Mesendoderm (in vitro differentiated cells): ENCODE measurements around the gene BANK1.

Source experiments
- DNase-seq: peaks from one replicate; pipeline ENCODE4 v3.0.0; 2013
- H2AK5ac ChIP-seq: 2 replicates; pipeline ENCODE4 v1.6.1; 2013; ENCODE audit warnings: low read length, inconsistent platforms
- H2BK120ac ChIP-seq: 2 replicates; pipeline ENCODE4 v1.6.1; 2013; ENCODE audit warnings: low read depth, mild to moderate bottlenecking, low read length, moderate library complexity, mixed read lengths
- H2BK15ac ChIP-seq: replicated peaks from 2 replicates; pipeline ENCODE4 v1.6.1; 2013; ENCODE audit warnings: low read depth, mild to moderate bottlenecking, moderate library complexity
- H2BK5ac ChIP-seq: 2 replicates; pipeline ENCODE4 v1.6.1; 2013; ENCODE audit warnings: low read length, inconsistent platforms
- H3K18ac ChIP-seq: 2 replicates; pipeline ENCODE4 v1.6.1; 2013; ENCODE audit warnings: mild to moderate bottlenecking, low read length, mixed read lengths
- H3K23ac ChIP-seq: one replicate; pipeline ENCODE4 v1.6.1; 2013; ENCODE audit warnings: low read length
- H3K27ac ChIP-seq: 2 replicates; pipeline ENCODE4 v1.5.1; 2013; ENCODE audit warnings: low read depth, mild to moderate bottlenecking, inconsistent platforms, low read length, moderate library complexity
- H3K27me3 ChIP-seq: 2 replicates; pipeline ENCODE4 v1.6.1; 2013; ENCODE audit warnings: low read length, control low read depth, mild to moderate bottlenecking, inconsistent platforms; ENCODE audit not compliant: insufficient read depth, poor library complexity
- H3K36me3 ChIP-seq: 2 replicates; pipeline ENCODE4 v1.6.1; 2013; ENCODE audit warnings: low read length, inconsistent platforms; ENCODE audit not compliant: control insufficient read depth, insufficient read depth
- H3K4ac ChIP-seq: one replicate; pipeline ENCODE4 v1.6.1; 2013; ENCODE audit warnings: low read depth, mild to moderate bottlenecking, low read length, moderate library complexity
- H3K4me1 ChIP-seq: 2 replicates; pipeline ENCODE4 v1.6.1; 2013; ENCODE audit warnings: low read depth, low read length, inconsistent platforms; ENCODE audit not compliant: control insufficient read depth
- H3K4me2 ChIP-seq: 2 replicates; pipeline ENCODE4 v1.6.1; 2013; ENCODE audit warnings: low read length
- H3K4me3 ChIP-seq: 2 replicates; pipeline ENCODE4 v1.5.1; 2013; ENCODE audit warnings: mild to moderate bottlenecking, low read length
- H3K56ac ChIP-seq: one replicate; pipeline ENCODE4 v1.6.1; 2013; ENCODE audit warnings: low read length
- H3K79me1 ChIP-seq: 2 replicates; pipeline ENCODE4 v1.6.1; 2013; ENCODE audit warnings: low read length, inconsistent platforms
- H3K79me2 ChIP-seq: 2 replicates; pipeline ENCODE4 v1.6.1; 2013; ENCODE audit warnings: mild to moderate bottlenecking, low read length; ENCODE audit not compliant: control insufficient read depth, insufficient read depth
- H3K9ac ChIP-seq: 2 replicates; pipeline ENCODE4 v1.6.1; 2013; ENCODE audit warnings: low read length, inconsistent platforms
- H4K5ac ChIP-seq: one replicate; pipeline ENCODE4 v1.6.1; 2013; ENCODE audit warnings: low read length
- H4K8ac ChIP-seq: one replicate; pipeline ENCODE4 v1.6.1; 2013; ENCODE audit warnings: low read depth, mild to moderate bottlenecking, control low read depth, low read length, moderate library complexity
- WGBS: extraction: QIAGEN DNeasy Blood & Tissue Kit; methylation state at CpG from one replicate; pipeline ENCODE4 v1.1.7; 2013; ENCODE audit warnings: low lambda C conversion rate, missing lambda C conversion rate; ENCODE audit not compliant: insufficient coverage; ENCODE audit errors: extremely low coverage; 5-methylcytosine and 5-hydroxymethylcytosine counted together

BANK1 gene

DNA sequence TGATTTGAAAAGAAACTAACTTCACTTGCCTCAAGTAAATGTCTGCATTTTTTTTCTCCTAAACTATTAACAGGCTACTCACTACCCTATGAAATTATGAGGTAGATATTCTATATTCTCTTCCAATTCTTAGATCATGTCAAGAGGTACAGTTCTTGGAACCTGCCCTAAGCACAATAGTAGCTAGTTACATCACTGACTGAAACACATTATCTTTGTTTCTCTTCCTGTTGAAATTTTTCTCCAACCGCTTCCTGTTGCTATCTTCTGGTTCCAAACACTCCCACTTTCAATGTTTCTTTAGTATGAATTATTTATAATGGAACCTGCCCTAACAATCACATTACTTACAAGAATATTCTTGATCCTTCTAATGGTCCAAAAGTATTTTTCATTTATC, 5.0 kb upstream of the BANK1 start:
- Histone ChIP-seq H4K8ac (no peak overlapping the region), H3K79me1 (no peaks in the 10 kb centered on the region), H3K56ac (no peak overlapping the region), H3K4me2 (no peak overlapping the region), H3K4ac (no peak overlapping the region), H2BK5ac (no peak overlapping the region), H3K27me3 (no peaks in the 10 kb centered on the region), H3K4me1 (no peaks in the 10 kb centered on the region), H3K23ac (no peak overlapping the region), H3K27ac (no peak overlapping the region), H2BK120ac (no peak overlapping the region), H2BK15ac (no peak overlapping the region), H3K4me3 (no peak overlapping the region), H3K79me2 (no peaks in the 10 kb centered on the region), H3K9ac (no peak overlapping the region), H2AK5ac (no peak overlapping the region), H3K36me3 (no peaks in the 10 kb centered on the region), H3K18ac (no peak overlapping the region), H4K5ac (no peak overlapping the region)
- no peak for DNase-seq
- WGBS = no CpG with 5 or more reads among the region's 1 CpG

DNA sequence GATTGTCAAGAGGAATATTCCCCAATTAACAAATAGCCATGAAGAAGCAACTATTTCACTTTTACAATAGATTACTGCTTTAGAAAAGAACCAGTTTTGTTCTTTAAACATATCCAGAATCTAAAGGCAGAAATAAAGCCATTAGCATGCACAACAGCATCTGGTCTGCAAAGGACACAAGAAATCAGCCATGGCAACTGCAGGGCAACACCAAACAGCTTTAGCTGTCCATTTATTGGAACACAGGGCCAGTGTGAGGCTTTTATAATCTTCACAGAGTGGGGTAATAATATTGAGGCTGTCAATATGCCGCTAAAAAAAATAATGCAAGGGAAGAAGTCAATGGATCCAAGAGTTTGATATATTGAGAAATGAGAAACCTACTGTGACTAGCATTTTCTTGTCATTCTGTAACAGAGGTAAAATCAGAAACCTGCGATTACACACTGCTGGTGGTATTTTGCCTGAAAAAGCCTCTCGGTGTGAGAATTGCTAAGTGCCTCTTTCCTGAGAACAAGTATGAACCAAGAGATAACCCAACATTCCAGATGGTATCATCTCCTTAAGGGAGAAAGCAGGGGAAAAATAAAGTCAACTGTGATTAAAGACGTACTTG, 2.7 kb upstream of the BANK1 start:
- peak; percentile 93 for DNase-seq
- Histone ChIP-seq H3K79me2 (no peaks in the 10 kb centered on the region), H3K56ac (no peak overlapping the region), H4K8ac (no peak overlapping the region), H3K23ac (no peak overlapping the region), H3K79me1 (no peaks in the 10 kb centered on the region), H2BK120ac (no peak overlapping the region), H3K4me1 (no peaks in the 10 kb centered on the region), H2BK5ac (no peak overlapping the region), H3K9ac (no peak overlapping the region), H2AK5ac (no peak overlapping the region), H3K27ac (peak overlapping the region; percentile 60), H3K27me3 (no peaks in the 10 kb centered on the region), H2BK15ac (peak overlapping the region; percentile 36), H3K36me3 (no peaks in the 10 kb centered on the region), H3K4ac (peak overlapping the region; percentile 86), H3K4me2 (no peak overlapping the region), H3K4me3 (no peak overlapping the region), H3K18ac (peak overlapping the region; percentile 51), H4K5ac (no peak overlapping the region)
- no CpG with 5 or more reads among the region's 4 CpGs for WGBS

DNA sequence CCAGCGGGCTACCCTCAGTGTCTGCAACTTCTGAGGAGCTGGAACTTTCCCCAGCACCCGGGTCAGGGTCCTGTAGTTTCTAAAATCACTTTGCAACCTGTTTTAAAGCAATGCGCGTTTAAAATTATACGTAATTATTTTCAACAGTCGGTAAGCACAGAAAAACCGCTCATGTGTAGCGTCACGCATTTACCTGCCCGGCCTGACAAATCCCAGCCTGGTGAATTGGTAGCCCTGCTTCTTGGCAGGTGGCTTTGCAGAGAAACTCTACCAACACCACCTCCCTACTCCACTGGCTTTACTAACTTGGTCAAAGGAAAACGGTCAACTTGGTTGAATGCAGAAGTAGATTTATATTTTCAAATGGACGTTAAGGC, 640 bp downstream of the BANK1 start:
- H3K27ac ChIP-seq = no peak overlapping the region
- no CpG with 5 or more reads among the region's 12 CpGs for WGBS

DNA sequence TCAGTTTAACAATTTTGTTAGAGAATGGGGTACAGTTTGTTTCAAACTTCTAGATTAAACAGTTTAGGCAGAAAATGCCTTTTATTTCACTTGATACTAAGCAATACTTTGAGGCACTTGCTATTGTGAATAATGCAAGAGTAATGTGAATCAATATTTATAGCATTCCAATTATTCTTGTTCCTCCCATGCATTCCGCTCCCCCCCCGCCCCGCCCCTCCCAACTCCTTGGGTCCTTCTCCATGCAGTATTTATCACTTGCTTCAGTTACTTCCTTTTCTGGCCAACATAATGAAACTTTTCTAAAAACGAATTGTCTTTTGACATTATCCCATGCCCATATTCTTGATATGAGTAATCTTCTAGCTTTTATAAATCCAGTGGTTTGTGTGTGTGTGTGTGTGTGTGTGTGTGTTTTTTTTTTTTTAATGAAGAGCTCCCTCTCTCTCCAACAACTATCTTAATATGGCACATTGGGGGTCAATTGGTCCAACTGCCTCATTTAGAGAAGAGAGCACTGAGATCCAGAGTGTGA, 1.6 kb downstream of the BANK1 start:
- Histone ChIP-seq H3K4me3 (no peak overlapping the region), H2BK120ac (no peak overlapping the region), H2AK5ac (no peak overlapping the region), H3K79me1 (no peaks in the 10 kb centered on the region), H3K56ac (no peak overlapping the region), H4K5ac (no peak overlapping the region), H2BK15ac (no peak overlapping the region), H3K9ac (no peak overlapping the region), H3K79me2 (no peaks in the 10 kb centered on the region), H3K36me3 (no peaks in the 10 kb centered on the region), H3K27ac (no peak overlapping the region), H2BK5ac (no peak overlapping the region), H4K8ac (no peak overlapping the region), H3K4me1 (no peaks in the 10 kb centered on the region), H3K27me3 (no peaks in the 10 kb centered on the region), H3K4ac (no peak overlapping the region), H3K4me2 (no peak overlapping the region), H3K23ac (no peak overlapping the region), H3K18ac (no peak overlapping the region)
- WGBS = no CpG with 5 or more reads among the region's 4 CpGs
- no peak for DNase-seq

More for the DNA sequence above, 640 bp downstream of the BANK1 start:
- peak overlapping the region; percentile 81 for H3K56ac ChIP-seq
- no peak overlapping the region for H2BK15ac ChIP-seq
- H3K27me3 ChIP-seq = no peaks in the 10 kb centered on the region
- peak overlapping the region; percentile 73 for H2BK120ac ChIP-seq
- no peaks in the 10 kb centered on the region for H3K4me1 ChIP-seq
- H3K79me2 ChIP-seq = no peaks in the 10 kb centered on the region
- no peak overlapping the region for H4K5ac ChIP-seq
- no peak overlapping the region for H4K8ac ChIP-seq
- no peaks in the 10 kb centered on the region for H3K36me3 ChIP-seq
- peak overlapping the region; percentile 71 for H3K9ac ChIP-seq
- peak overlapping the region; percentile 42 for H3K4me3 ChIP-seq
- no peaks in the 10 kb centered on the region for H3K79me1 ChIP-seq
- H2AK5ac ChIP-seq = no peak overlapping the region
- peak overlapping the region; percentile 70 for H3K4me2 ChIP-seq
- peak overlapping the region; percentile 100 for H3K18ac ChIP-seq
- DNase-seq = no peak
- H3K23ac ChIP-seq = no peak overlapping the region
- no peak overlapping the region for H2BK5ac ChIP-seq
- H3K4ac ChIP-seq = no peak overlapping the region

DNA sequence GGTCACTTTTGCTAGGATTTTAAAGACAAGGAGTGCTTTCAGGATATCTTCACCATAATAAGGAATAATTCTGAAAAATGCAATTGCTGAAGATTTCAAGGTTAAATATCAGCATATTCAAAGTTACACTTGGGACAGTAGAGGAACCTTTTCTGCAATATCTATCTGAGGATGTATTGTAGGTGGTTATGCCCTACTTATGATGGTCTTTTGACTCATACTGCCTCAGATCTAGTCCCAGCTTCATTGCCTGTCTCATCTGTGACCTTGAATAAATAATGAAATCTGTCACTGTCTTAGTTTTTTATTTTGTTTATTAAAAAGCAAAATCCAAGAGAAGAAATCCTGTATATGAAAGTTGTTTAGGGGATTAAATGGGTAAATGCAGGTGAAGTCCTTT, 2.9 kb downstream of the BANK1 start:
- DNase-seq = no peak
- Histone ChIP-seq H3K27ac (no peak overlapping the region), H3K23ac (no peak overlapping the region), H3K4me3 (no peak overlapping the region), H3K79me2 (no peaks in the 10 kb centered on the region), H3K18ac (no peak overlapping the region), H3K4me2 (no peak overlapping the region), H3K36me3 (no peaks in the 10 kb centered on the region), H4K5ac (no peak overlapping the region), H2AK5ac (no peak overlapping the region), H3K79me1 (no peaks in the 10 kb centered on the region), H3K9ac (no peak overlapping the region), H3K4me1 (no peaks in the 10 kb centered on the region), H3K56ac (no peak overlapping the region), H3K27me3 (no peaks in the 10 kb centered on the region), H2BK120ac (no peak overlapping the region), H4K8ac (no peak overlapping the region), H2BK15ac (no peak overlapping the region), H3K4ac (no peak overlapping the region), H2BK5ac (no peak overlapping the region)

DNA sequence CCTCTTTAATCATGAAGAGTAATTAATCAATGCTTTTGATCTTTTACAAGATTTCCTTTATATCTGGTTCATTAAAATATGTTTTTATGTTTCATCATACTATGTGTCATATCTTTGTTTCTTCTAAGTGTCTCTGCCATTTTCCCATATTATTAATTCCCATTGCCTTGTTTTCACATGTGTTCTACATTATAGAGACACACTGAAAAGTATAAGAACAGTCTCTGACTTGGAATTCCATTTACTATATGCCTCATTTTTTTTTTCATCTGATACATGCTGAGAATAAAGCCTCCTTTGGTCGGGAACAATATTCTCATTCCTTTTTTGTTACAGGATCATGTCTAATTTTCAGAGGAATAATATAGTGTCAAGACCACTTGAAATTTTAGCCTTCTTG, 4.3 kb downstream of the BANK1 start:
- no peak overlapping the region for H2AK5ac ChIP-seq
- WGBS = no CpG with 5 or more reads among the region's 1 CpG
- no peaks in the 10 kb centered on the region for H3K36me3 ChIP-seq
- no peak overlapping the region for H3K4me2 ChIP-seq
- no peaks in the 10 kb centered on the region for H3K79me1 ChIP-seq
- no peak for DNase-seq
- H2BK15ac ChIP-seq = no peak overlapping the region
- no peak overlapping the region for H2BK120ac ChIP-seq
- no peak overlapping the region for H3K4ac ChIP-seq
- H3K4me3 ChIP-seq = no peak overlapping the region
- H3K18ac ChIP-seq = no peak overlapping the region
- H3K9ac ChIP-seq = no peak overlapping the region
- no peak overlapping the region for H3K27ac ChIP-seq
- no peak overlapping the region for H3K23ac ChIP-seq
- H3K79me2 ChIP-seq = no peaks in the 10 kb centered on the region
- H2BK5ac ChIP-seq = no peak overlapping the region
- no peak overlapping the region for H4K8ac ChIP-seq
- no peak overlapping the region for H3K56ac ChIP-seq
- no peak overlapping the region for H4K5ac ChIP-seq
- H3K4me1 ChIP-seq = no peaks in the 10 kb centered on the region
- H3K27me3 ChIP-seq = no peaks in the 10 kb centered on the region
